DOHH2 (cell line): Measurements from ENCODE around the gene DNAH2.

ENCODE experiments used
- H3F3A ChIP-seq: fragments of 200-600 bp; sonication (generic), shearing (Covaris generic); 2 replicates; pipeline ENCODE4 v1.6.0; 2016; ENCODE audit warnings: antibody characterized with exemption, mild to moderate bottlenecking; ENCODE audit not compliant: control insufficient read depth, insufficient read depth
- H3K27ac ChIP-seq: fragments of 200-600 bp; sonication (generic); 2 replicates; pipeline ENCODE4 v1.5.1; 2014; ENCODE audit warnings: low read depth, mild to moderate bottlenecking, low read length, moderate library complexity
- H3K27me3 ChIP-seq: fragments of 200-600 bp; sonication (generic); 2 replicates; pipeline ENCODE4 v1.6.1; 2014; ENCODE audit warnings: mild to moderate bottlenecking, low read length, mixed read lengths; ENCODE audit not compliant: control insufficient read depth
- H3K36me3 ChIP-seq: fragments of 200-600 bp; sonication (generic); 2 replicates; pipeline ENCODE4 v1.6.1; 2014; ENCODE audit warnings: mild to moderate bottlenecking, low read length, moderate library complexity, mixed read lengths; ENCODE audit not compliant: control insufficient read depth
- H3K4me1 ChIP-seq: fragments of 200-600 bp; sonication (generic); 2 replicates; pipeline ENCODE4 v1.6.1; 2014; ENCODE audit warnings: mild to moderate bottlenecking, low read length, mixed read lengths; ENCODE audit not compliant: control insufficient read depth
- H3K4me2 ChIP-seq: fragments of 200-600 bp; sonication (generic); 2 replicates; pipeline ENCODE4 v1.6.0; 2014; ENCODE audit warnings: mild to moderate bottlenecking, low read length, moderate library complexity
- H3K4me3 ChIP-seq: fragments of 200-600 bp; sonication (generic); 2 replicates; pipeline ENCODE4 v1.5.1; 2014; ENCODE audit warnings: mild to moderate bottlenecking, low read length, mixed read lengths
- H3K79me2 ChIP-seq: fragments of 200-600 bp; sonication (generic); 2 replicates; pipeline ENCODE4 v1.6.1; 2014; ENCODE audit warnings: mild to moderate bottlenecking, low read length, mixed read lengths; ENCODE audit not compliant: control insufficient read depth
- H3K9me2 ChIP-seq: fragments of 200-600 bp; sonication (generic); replicated peaks from 2 replicates; pipeline ENCODE4 v1.6.1; 2014; ENCODE audit warnings: mild to moderate bottlenecking, low read length, mixed read lengths; ENCODE audit not compliant: control insufficient read depth
- H3K9me3 ChIP-seq: fragments of 200-600 bp; sonication (generic); 2 replicates; pipeline ENCODE4 v1.6.1; 2014; ENCODE audit warnings: antibody characterized with exemption, low read length, mixed read lengths; ENCODE audit not compliant: control insufficient read depth, insufficient read depth
- H4K20me1 ChIP-seq: fragments of 200-600 bp; sonication (generic); 2 replicates; pipeline ENCODE4 v1.6.0; 2014; ENCODE audit warnings: low read depth, mild to moderate bottlenecking, antibody characterized with exemption, low read length, moderate library complexity; ENCODE audit not compliant: control insufficient read depth, insufficient read depth
- CTCF ChIP-seq: fragments of 200-600 bp; sonication (generic); IDR thresholded peaks from one replicate; pipeline ENCODE4 v1.5.1; 2014; ENCODE audit warnings: antibody characterized with exemption, mild to moderate bottlenecking, low read depth, low read length; ENCODE audit not compliant: poor library complexity, severe bottlenecking
- EZH2phosphoT487 ChIP-seq: fragments of 200-600 bp; sonication (generic); IDR thresholded peaks from 2 replicates; pipeline ENCODE4 v1.6.1; 2017; ENCODE audit warnings: borderline replicate concordance, mild to moderate bottlenecking, antibody characterized with exemption, low read length, moderate library complexity, mixed read lengths

Gene DNAH2

GRCh38 chr17:7839876-7840261 lies 122.3 kb downstream of the DNAH2 start:
- H3K27me3 ChIP-seq: no peaks in the 10 kb centered on the region
- peaks cover under 1% of the 10 kb centered on the region; the same call in 1 of the 2 replicates for H4K20me1 ChIP-seq
- peaks cover 46% of the 10 kb centered on the region for H3K36me3 ChIP-seq
- no peaks in the 10 kb centered on the region for H3K9me3 ChIP-seq
- H3K79me2 ChIP-seq: peaks cover 66% of the 10 kb centered on the region
- no peak for TF ChIP-seq EZH2phosphoT487
- H3K9me2 ChIP-seq: no peaks in the 10 kb centered on the region
- H3K4me3 ChIP-seq: peak overlapping the region; percentile 87
- H3F3A ChIP-seq: peaks cover 48% of the 10 kb centered on the region
- H3K27ac ChIP-seq: peak overlapping the region; percentile 96
- H3K4me1 ChIP-seq: peaks cover 43% of the 10 kb centered on the region
- H3K4me2 ChIP-seq: peak overlapping the region; percentile 93

GRCh38 chr17:7840441-7840840 lies 122.9 kb downstream of the DNAH2 start:
- Histone ChIP-seq H3K27ac (peak overlapping the region; percentile 96), H3K79me2 (peaks cover 72% of the 10 kb centered on the region), H3K9me3 (no peaks in the 10 kb centered on the region), H3K36me3 (peaks cover 52% of the 10 kb centered on the region), H3F3A (peaks cover 48% of the 10 kb centered on the region), H3K4me3 (peak overlapping the region; percentile 87), H3K9me2 (no peaks in the 10 kb centered on the region), H3K4me1 (peaks cover 49% of the 10 kb centered on the region), H4K20me1 (peaks cover 6% of the 10 kb centered on the region; the same call in 1 of the 2 replicates), H3K4me2 (peak overlapping the region; percentile 93), H3K27me3 (no peaks in the 10 kb centered on the region)
- TF ChIP-seq EZH2phosphoT487: no peak
- TF ChIP-seq CTCF: no peak

GRCh38 chr17:7840875-7841274 lies 123.3 kb downstream of the DNAH2 start:
- Histone ChIP-seq H3K4me3 (peak overlapping the region; percentile 87), H4K20me1 (peaks cover 8% of the 10 kb centered on the region; the same call in 1 of the 2 replicates), H3K36me3 (peaks cover 56% of the 10 kb centered on the region), H3K27ac (peak overlapping the region; percentile 96), H3K27me3 (no peaks in the 10 kb centered on the region), H3F3A (peaks cover 48% of the 10 kb centered on the region), H3K4me2 (peak overlapping the region; percentile 93), H3K4me1 (peaks cover 51% of the 10 kb centered on the region), H3K9me2 (no peaks in the 10 kb centered on the region), H3K9me3 (no peaks in the 10 kb centered on the region), H3K79me2 (peaks cover 76% of the 10 kb centered on the region)
- TF ChIP-seq CTCF (no peak), EZH2phosphoT487 (no peak)

GRCh38 chr17:7841396-7841914 lies 123.9 kb downstream of the DNAH2 start:
- Histone ChIP-seq H3K4me3 (peak overlapping the region; percentile 87), H3K9me3 (no peaks in the 10 kb centered on the region), H3F3A (peaks cover 44% of the 10 kb centered on the region), H3K4me2 (peak overlapping the region; percentile 93), H3K79me2 (peaks cover 79% of the 10 kb centered on the region), H3K4me1 (peaks cover 51% of the 10 kb centered on the region), H4K20me1 (peaks cover 8% of the 10 kb centered on the region; the same call in 1 of the 2 replicates), H3K9me2 (no peaks in the 10 kb centered on the region), H3K36me3 (peaks cover 62% of the 10 kb centered on the region), H3K27ac (peak overlapping the region; percentile 96), H3K27me3 (no peaks in the 10 kb centered on the region)
- TF ChIP-seq EZH2phosphoT487 (no peak), CTCF (peak; percentile 27)
